ENCODE measurements around the gene PGAP6.
A peak's percentile ranks its signal among the peaks of the same experiment; 100 is the strongest.
"Not testable (repeated sequence)": the region's sequence is repeated elsewhere in the genome, so short reads cannot be mapped to it uniquely, and the experiment has no call there.

The PGAP6 gene

GRCh38 chr16:392450-393030 lies 10.8 kb upstream of the PGAP6 start:
- DNase-seq (ENCODE audit: insufficient read length, low spot score) (no peak), FAIRE-seq (no peak)
- TF ChIP-seq CTCF (IDR thresholded peaks at IDR 0.05; ENCODE audit: insufficient read depth, missing control alignments), result no peak

GRCh38 chr16:391885-392335 lies 10.1 kb upstream of the PGAP6 start:
- peak; percentile 87 for TF ChIP-seq CTCF (IDR thresholded peaks at IDR 0.05; ENCODE audit: insufficient read depth, missing control alignments)
- FAIRE-seq (no peak), DNase-seq (ENCODE audit: insufficient read length, low spot score) (peak; percentile 78)

- TF ChIP-seq CTCF (IDR thresholded peaks at IDR 0.05; ENCODE audit: insufficient read depth, missing control alignments), result no peak
- FAIRE-seq, result no peak
- no peak for DNase-seq (ENCODE audit: insufficient read length, low spot score)
Measured at GRCh38 chr16:389352-389751, 7.6 kb upstream of the PGAP6 start.

- not testable (repeated sequence) for DNase-seq (ENCODE audit: insufficient read length, low spot score); FAIRE-seq
Measured at GRCh38 chr16:387761-388666, 6.2 kb upstream of the PGAP6 start.

GRCh38 chr16:386641-387156 lies 4.9 kb upstream of the PGAP6 start:
- no peak for FAIRE-seq
- DNase-seq (ENCODE audit: insufficient read length, low spot score), result no peak
- TF ChIP-seq CTCF (IDR thresholded peaks at IDR 0.05; ENCODE audit: insufficient read depth, missing control alignments), result peak; percentile 9

GRCh38 chr16:383326-384051 lies 1.7 kb upstream of the PGAP6 start:
- DNase-seq (ENCODE audit: insufficient read length, low spot score), result no peak
- TF ChIP-seq CTCF (IDR thresholded peaks at IDR 0.05; ENCODE audit: insufficient read depth, missing control alignments), result no peak
- no peak for FAIRE-seq

GRCh38 chr16:381012-381788 lies 578 bp downstream of the PGAP6 start:
- FAIRE-seq (no peak), DNase-seq (ENCODE audit: insufficient read length, low spot score) (no peak)
- no peak for TF ChIP-seq CTCF (IDR thresholded peaks at IDR 0.05; ENCODE audit: insufficient read depth, missing control alignments)
